BE2C (cell line): ENCODE measurements around the gene CADM1.

Experiments used
- DNase-seq: peaks from one replicate; pipeline ENCODE4 v3.0.0-alpha.2; 2020
- H3K27me3 ChIP-seq: fragments of 250-450 bp; sonication (Bioruptor Pico); 2 replicates; pipeline ENCODE4 v1.5.1; 2020; ENCODE audit warnings: mild to moderate bottlenecking
- H3K36me3 ChIP-seq: fragments of 250-450 bp; sonication (Bioruptor Pico); 2 replicates; pipeline ENCODE4 v1.5.1; 2020; ENCODE audit warnings: mild to moderate bottlenecking
- H3K4me1 ChIP-seq: fragments of 250-450 bp; sonication (Bioruptor Pico); 2 replicates; pipeline ENCODE4 v1.5.1; 2020
- H3K4me3 ChIP-seq: 2 replicates; pipeline ENCODE4 v1.5.1; 2011; ENCODE audit warnings: low read depth, low read length
- H3K9me3 ChIP-seq: fragments of 250-450 bp; sonication (Bioruptor Pico); 2 replicates; pipeline ENCODE4 v1.5.1; 2020
- TF ChIP-seq, protein P1 (sequence below): IDR thresholded peaks from 2 replicates; pipeline ENCODE4 v1.5.1; 2012; ENCODE audit warnings: mild to moderate bottlenecking, low read depth, low read length

CADM1 gene

DNA sequence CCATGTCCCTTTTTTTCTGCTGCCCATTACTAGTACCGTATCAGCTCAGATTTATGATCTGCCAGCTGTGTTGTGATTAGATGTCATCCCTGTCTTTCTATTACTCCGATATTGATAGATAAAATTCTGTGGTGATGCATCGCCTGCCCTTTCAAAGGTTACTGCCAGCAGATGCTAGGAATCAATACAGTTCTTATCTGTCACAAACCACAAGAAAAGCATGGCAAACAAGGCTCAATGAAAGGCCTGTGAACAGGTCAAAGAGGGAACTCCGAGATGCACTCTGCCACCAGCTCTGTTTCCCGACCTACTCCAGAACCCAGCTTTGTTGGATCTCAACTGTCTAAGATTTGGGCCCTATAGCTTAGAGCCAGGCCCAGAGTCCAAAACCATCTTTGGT lies 246.0 kb downstream of the CADM1 start:
- no peaks in the 10 kb centered on the region for H3K27me3 ChIP-seq
- peaks cover 20% of the 10 kb centered on the region for H3K4me1 ChIP-seq
- no peak overlapping the region for H3K4me3 ChIP-seq
- no peak for DNase-seq
- no peaks in the 10 kb centered on the region for H3K9me3 ChIP-seq
- no peaks in the 10 kb centered on the region for H3K36me3 ChIP-seq
- TF ChIP-seq, protein P1, sequence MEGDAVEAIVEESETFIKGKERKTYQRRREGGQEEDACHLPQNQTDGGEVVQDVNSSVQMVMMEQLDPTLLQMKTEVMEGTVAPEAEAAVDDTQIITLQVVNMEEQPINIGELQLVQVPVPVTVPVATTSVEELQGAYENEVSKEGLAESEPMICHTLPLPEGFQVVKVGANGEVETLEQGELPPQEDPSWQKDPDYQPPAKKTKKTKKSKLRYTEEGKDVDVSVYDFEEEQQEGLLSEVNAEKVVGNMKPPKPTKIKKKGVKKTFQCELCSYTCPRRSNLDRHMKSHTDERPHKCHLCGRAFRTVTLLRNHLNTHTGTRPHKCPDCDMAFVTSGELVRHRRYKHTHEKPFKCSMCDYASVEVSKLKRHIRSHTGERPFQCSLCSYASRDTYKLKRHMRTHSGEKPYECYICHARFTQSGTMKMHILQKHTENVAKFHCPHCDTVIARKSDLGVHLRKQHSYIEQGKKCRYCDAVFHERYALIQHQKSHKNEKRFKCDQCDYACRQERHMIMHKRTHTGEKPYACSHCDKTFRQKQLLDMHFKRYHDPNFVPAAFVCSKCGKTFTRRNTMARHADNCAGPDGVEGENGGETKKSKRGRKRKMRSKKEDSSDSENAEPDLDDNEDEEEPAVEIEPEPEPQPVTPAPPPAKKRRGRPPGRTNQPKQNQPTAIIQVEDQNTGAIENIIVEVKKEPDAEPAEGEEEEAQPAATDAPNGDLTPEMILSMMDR, result no peak

DNA sequence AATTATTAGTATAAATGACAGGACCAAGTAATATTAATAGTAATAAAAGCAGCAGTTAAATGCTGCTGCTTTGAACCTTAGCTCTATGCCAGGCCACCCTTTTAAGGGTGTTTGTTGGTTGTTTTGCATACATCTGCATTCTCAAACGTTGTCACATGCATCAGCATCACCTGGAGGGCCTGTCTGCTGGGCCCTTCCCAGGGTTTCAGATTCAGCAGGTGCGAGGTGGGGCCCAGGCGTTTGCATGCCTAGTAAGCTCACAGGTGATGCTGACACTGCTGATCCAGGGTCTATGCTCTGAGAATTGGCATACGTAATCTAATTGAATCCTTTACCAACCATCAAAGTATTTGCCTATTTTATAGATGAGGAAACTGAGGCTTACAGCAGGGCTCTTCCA lies 246.5 kb downstream of the CADM1 start:
- H3K4me3 ChIP-seq, result no peak overlapping the region
- no peak for DNase-seq
- no peaks in the 10 kb centered on the region for H3K36me3 ChIP-seq
- TF ChIP-seq, protein P1, result no peak
- no peaks in the 10 kb centered on the region for H3K27me3 ChIP-seq
- H3K4me1 ChIP-seq, result peaks cover 25% of the 10 kb centered on the region
- H3K9me3 ChIP-seq, result no peaks in the 10 kb centered on the region

DNA sequence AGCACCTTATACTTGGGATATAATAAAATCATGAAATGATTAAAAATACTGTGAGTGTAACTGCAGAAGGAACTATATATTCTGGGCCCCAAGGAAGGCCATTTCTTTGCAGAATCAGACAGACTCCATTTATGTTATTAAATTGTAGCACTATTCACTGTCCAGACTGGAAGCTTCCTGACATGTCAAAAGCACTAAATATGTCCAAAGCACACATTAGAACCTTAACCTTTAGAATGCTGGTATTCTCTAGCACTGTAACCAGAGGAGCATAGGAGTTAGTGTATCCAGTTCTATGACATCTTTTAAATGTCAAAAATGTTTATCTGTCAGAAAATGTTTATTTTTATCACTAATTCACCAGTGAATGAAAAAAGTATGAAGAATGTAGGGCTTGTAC lies 246.9 kb downstream of the CADM1 start:
- H3K36me3 ChIP-seq, result no peaks in the 10 kb centered on the region
- no peak for DNase-seq
- H3K4me3 ChIP-seq, result no peak overlapping the region
- TF ChIP-seq, protein P1, result no peak
- H3K27me3 ChIP-seq, result no peaks in the 10 kb centered on the region
- no peaks in the 10 kb centered on the region for H3K9me3 ChIP-seq
- H3K4me1 ChIP-seq, result peaks cover 25% of the 10 kb centered on the region

DNA sequence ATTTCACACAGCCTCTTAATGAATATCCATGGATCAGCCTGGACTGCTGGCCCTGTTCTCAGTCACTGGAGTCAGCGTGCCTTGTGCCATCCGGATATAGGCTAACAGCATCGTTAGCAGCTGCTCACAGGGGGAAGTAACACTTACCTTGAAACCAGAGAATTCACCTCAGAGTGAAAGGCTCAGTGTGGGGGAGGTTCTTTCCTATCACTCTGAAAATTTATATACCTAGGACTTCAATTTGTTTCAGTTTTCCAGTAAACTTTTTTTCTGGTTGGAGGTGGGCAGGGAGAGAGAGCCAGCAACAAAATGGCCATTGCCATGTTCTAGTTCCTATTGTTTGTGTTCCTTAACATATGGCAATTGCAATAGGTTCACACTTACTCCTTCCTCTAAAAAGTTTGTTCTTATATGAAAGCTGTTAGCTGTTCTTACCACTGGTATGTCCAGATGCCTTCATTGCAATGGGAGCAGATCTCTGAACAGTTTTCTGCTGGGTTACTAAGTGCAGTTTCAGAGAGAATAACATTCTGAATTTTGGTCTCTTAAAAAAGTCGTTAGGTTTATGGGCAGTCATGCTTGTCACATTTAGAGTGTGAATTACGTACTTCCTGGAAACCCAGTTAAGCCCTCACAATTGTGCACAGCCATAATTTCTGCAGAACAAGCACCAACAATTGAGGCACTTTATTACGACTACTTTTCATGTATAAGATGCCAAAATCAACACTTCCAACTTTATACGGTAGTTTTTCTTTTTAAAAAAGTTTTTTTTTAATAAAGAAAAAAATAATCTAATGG lies 247.6 kb downstream of the CADM1 start:
- Histone ChIP-seq H3K4me3 (no peak overlapping the region), H3K4me1 (peaks cover 30% of the 10 kb centered on the region), H3K27me3 (no peaks in the 10 kb centered on the region), H3K36me3 (no peaks in the 10 kb centered on the region), H3K9me3 (no peaks in the 10 kb centered on the region)
- no peak for DNase-seq
- TF ChIP-seq, protein P1, result no peak

DNA sequence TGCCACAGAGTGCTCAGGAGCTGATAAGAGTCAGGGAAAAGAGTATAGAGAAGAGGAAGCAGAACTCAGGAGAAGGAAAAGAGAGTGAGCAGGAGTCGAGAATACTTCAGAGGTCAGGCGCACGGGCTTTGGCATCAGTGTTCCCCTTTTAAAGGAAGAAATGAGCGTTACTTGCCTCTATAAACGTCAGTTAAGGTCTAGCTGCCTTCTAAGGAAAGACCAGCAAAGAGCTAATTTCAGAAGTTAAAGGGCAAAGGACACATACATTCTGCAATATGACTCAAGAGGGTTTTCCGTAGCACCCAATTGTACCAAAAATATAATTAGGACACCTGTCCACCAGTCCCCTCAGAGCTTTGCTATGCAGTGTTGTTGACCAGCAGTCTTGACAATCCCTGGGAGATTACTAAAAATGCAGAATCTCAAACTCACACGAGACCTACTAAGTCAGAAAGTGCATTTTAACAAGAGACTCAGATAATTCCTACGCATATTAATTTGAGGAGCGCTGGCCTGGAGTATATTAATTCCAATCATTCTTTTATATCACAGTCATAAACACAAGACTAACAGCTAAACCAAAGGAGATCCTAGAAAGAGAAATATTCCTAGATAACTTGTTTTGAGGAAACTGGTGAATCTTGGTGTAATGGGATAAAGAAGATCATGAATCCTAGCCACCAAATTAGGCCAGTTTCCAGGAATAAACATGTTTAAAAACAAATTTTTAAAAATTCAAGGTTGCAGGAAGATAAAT lies 249.0 kb downstream of the CADM1 start:
- TF ChIP-seq, protein P1, result no peak
- Histone ChIP-seq H3K27me3 (no peaks in the 10 kb centered on the region), H3K36me3 (no peaks in the 10 kb centered on the region), H3K4me3 (no peak overlapping the region), H3K9me3 (no peaks in the 10 kb centered on the region), H3K4me1 (peaks cover 36% of the 10 kb centered on the region)
- no peak for DNase-seq

DNA sequence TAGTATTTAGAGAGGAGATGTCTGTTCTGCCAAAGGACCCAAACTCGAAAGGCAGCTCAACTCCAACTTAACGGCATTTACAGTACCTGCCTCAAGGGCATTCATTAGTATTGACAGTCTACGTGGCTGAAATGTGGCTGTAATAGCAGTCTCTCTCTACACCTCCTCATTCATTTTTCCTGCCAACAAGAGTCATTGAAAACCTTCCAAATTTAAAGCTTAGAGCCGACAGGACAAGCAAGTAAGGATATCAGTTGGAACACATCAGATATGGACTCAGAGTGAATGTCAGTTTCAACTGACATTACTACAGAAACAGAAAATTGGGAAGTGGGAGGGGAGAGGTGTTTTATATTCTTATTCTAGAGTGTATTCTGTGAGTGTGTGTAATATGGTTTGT lies 253.1 kb downstream of the CADM1 start:
- H3K27me3 ChIP-seq, result no peaks in the 10 kb centered on the region
- no peaks in the 10 kb centered on the region for H3K36me3 ChIP-seq
- H3K4me1 ChIP-seq, result peaks cover 35% of the 10 kb centered on the region
- H3K9me3 ChIP-seq, result no peaks in the 10 kb centered on the region
- H3K4me3 ChIP-seq, result no peak overlapping the region
- DNase-seq, result no peak
- TF ChIP-seq, protein P1, result no peak
